ENCODE measurements around the gene ATP11C. TPM values are rescaled to one million over a fixed set of nuclear protein-coding genes. Genes with fewer than 3 reads are reported as not detected.
A peak's percentile ranks its signal among the peaks of the same experiment; 100 is the strongest.

ATP11C gene
- polyA plus RNA-seq, 2 of the 4 experiments (the other 2 are of a cell fraction) = 16.4 to 34.3 TPM

GRCh38 chrX:139734996-139735395 is 197.9 kb downstream of the ATP11C start:
- H3K9me3 ChIP-seq = no peaks in the 10 kb centered on the region
- H3K4me3 ChIP-seq = no peak overlapping the region
- 100% methylated on average over 1 of the region's 1 CpG for WGBS (ENCODE audit: missing lambda C conversion rate)
- TF ChIP-seq FOXS1 (CRISPR knock-in tag; IDR thresholded peaks at IDR 0.05) = no peak
- TF ChIP-seq JUN (IDR thresholded peaks at IDR 0.05) = no peak
- TF ChIP-seq SREBF2 (IDR thresholded peaks at IDR 0.05) = no peak
- TF ChIP-seq JUNB (IDR thresholded peaks at IDR 0.05) = no peak
- TF ChIP-seq HMGXB4 (CRISPR knock-in tag; IDR thresholded peaks at IDR 0.05; ENCODE audit: borderline replicate concordance) = no peak
- no peak for TF ChIP-seq PBX3 (IDR thresholded peaks at IDR 0.05)
- TF ChIP-seq PHF8 (IDR thresholded peaks at IDR 0.05; ENCODE audit: borderline replicate concordance, low read depth) = no peak
- no peak for TF ChIP-seq NPAS2 (CRISPR knock-in tag; IDR thresholded peaks at IDR 0.05; ENCODE audit: borderline replicate concordance)
- no peak for TF ChIP-seq MYC (IDR thresholded peaks at IDR 0.05; ENCODE audit: borderline replicate concordance, low read length)
- TF ChIP-seq MAZ (IDR thresholded peaks at IDR 0.05; ENCODE audit: borderline replicate concordance, low read depth, low read length) = no peak
- TF ChIP-seq USF2 (IDR thresholded peaks at IDR 0.05) = no peak
- no peak for TF ChIP-seq RFX5 (IDR thresholded peaks at IDR 0.05)
- H3K4me1 ChIP-seq = no peaks in the 10 kb centered on the region
- POLR2A ChIA-PET = no interaction called here
- no peak overlapping the region for H3K27ac ChIP-seq
- ATAC-seq = no peak
- DNase-seq (ENCODE audit: low read depth in 1 of 2, low spot score in 1 of 2) = no peak
- CTCF ChIA-PET = no interaction called here
- no peak for FAIRE-seq
- H3K4me2 ChIP-seq = no peak overlapping the region

- no peaks in the 10 kb centered on the region for H3K9me3 ChIP-seq
- no peak for DNase-seq (ENCODE audit: low read depth in 1 of 2, low spot score in 1 of 2)
- WGBS (ENCODE audit: missing lambda C conversion rate) = 100% methylated on average over 1 of the region's 1 CpG
- no peak overlapping the region for H3K4me3 ChIP-seq
- ATAC-seq = no peak
- ChIA-PET POLR2A (no interaction called here), CTCF (no interaction called here)
- no peak overlapping the region for H3K4me2 ChIP-seq
- no peaks in the 10 kb centered on the region for H3K4me1 ChIP-seq
- FAIRE-seq = peak; percentile 32
- no peak overlapping the region for H3K27ac ChIP-seq
- TF ChIP-seq ZSCAN20 (CRISPR knock-in tag; IDR thresholded peaks at IDR 0.05) (no peak), HMGXB4 (CRISPR knock-in tag; IDR thresholded peaks at IDR 0.05; ENCODE audit: borderline replicate concordance) (no peak), KDM5A (IDR thresholded peaks at IDR 0.05) (no peak), FOSB (CRISPR knock-in tag; IDR thresholded peaks at IDR 0.05) (no peak), CBX8 (IDR thresholded peaks at IDR 0.05) (no peak), RARB (CRISPR knock-in tag; IDR thresholded peaks at IDR 0.05) (no peak), HES2 (IDR thresholded peaks at IDR 0.05) (no peak), CBX2 (IDR thresholded peaks at IDR 0.05; ENCODE audit: borderline replicate concordance, low read depth) (no peak), ZFP36 (IDR thresholded peaks at IDR 0.05; ENCODE audit: borderline replicate concordance, partially characterized antibody) (no peak), JUNB (IDR thresholded peaks at IDR 0.05) (no peak), SMC3 (IDR thresholded peaks at IDR 0.05) (no peak), EP300 (IDR thresholded peaks at IDR 0.05) (no peak), REST (IDR thresholded peaks at IDR 0.05) (no peak), FOSL2 (IDR thresholded peaks at IDR 0.05) (no peak), FOSL2 (CRISPR knock-in tag; IDR thresholded peaks at IDR 0.05) (no peak), ELK1 (IDR thresholded peaks at IDR 0.05; ENCODE audit: low read depth, low read length) (no peak), FOXS1 (CRISPR knock-in tag; IDR thresholded peaks at IDR 0.05) (no peak), HDAC2 (IDR thresholded peaks at IDR 0.05) (no peak), HEYL (CRISPR knock-in tag; IDR thresholded peaks at IDR 0.05) (no peak), MYC (IDR thresholded peaks at IDR 0.05; ENCODE audit: borderline replicate concordance, low read length) (no peak)
These were observed 207.1 kb downstream of the ATP11C start for GRCh38 chrX:139725720-139726119.
